Osteoblast (primary cell): ENCODE results near the gene CHTF18. TPM values are rescaled to one million over a fixed set of nuclear protein-coding genes. Genes with fewer than 3 reads are reported as not detected.

Source experiments
- DNase-seq: peaks from one replicate; pipeline ENCODE4 v3.0.0; 2011; ENCODE audit warnings: low spot score, mixed read lengths; ENCODE audit not compliant: insufficient read length; ENCODE audit errors: missing footprints
- H2AFZ ChIP-seq: 2 replicates; pipeline ENCODE4 v1.6.0; 2011; ENCODE audit warnings: mild to moderate bottlenecking, low read length
- H3K27ac ChIP-seq: 2 replicates; pipeline ENCODE4 v1.5.1; 2011; ENCODE audit warnings: mild to moderate bottlenecking, low read depth, low read length, moderate library complexity
- H3K27me3 ChIP-seq: 2 replicates; pipeline ENCODE4 v1.6.0; 2012; ENCODE audit warnings: mild to moderate bottlenecking, control low read depth, inconsistent platforms, low read length, moderate library complexity; ENCODE audit not compliant: insufficient read depth
- H3K36me3 ChIP-seq: 2 replicates; pipeline ENCODE4 v1.5.1; 2011; ENCODE audit warnings: mild to moderate bottlenecking, low read length, control low read depth, moderate library complexity; ENCODE audit not compliant: insufficient read depth
- H3K4me1 ChIP-seq: 2 replicates; pipeline ENCODE4 v1.5.1; 2011; ENCODE audit warnings: mild to moderate bottlenecking, low read length, control low read depth, moderate library complexity; ENCODE audit not compliant: insufficient read depth
- H3K4me2 ChIP-seq: 2 replicates; pipeline ENCODE4 v1.6.0; 2011; ENCODE audit warnings: mild to moderate bottlenecking, low read length; ENCODE audit not compliant: insufficient read depth
- H3K4me3 ChIP-seq: fragments of 200-600 bp; sonication (generic); 3 replicates; pipeline ENCODE4 v1.5.1; 2012; ENCODE audit warnings: mild to moderate bottlenecking, low read length, inconsistent platforms; ENCODE audit not compliant: insufficient read depth
- H3K79me2 ChIP-seq: 2 replicates; pipeline ENCODE4 v1.6.0; 2012; ENCODE audit warnings: mild to moderate bottlenecking, low read length, control low read depth, inconsistent platforms; ENCODE audit not compliant: insufficient read depth
- H3K9me3 ChIP-seq: 2 replicates; pipeline ENCODE4 v1.5.1; 2011; ENCODE audit warnings: low read depth, low read length, control low read depth
- H4K20me1 ChIP-seq: 2 replicates; pipeline ENCODE4 v1.6.0; 2012; ENCODE audit warnings: mild to moderate bottlenecking, low read length, control low read depth; ENCODE audit not compliant: insufficient read depth
- total RNA-seq: library from RNA; depleted of rRNA; stranded (reverse); fragments of >200 nt; gene quantifications from 2 replicates; pipeline ENCODE4 v1.2.3, GENCODE V29; 2012
- TF ChIP-seq, protein P1 (sequence below): IDR thresholded peaks from 2 replicates; pipeline ENCODE4 v1.5.1; 2011; ENCODE audit warnings: mild to moderate bottlenecking, low read depth, low read length, moderate library complexity; ENCODE audit errors: extremely low read depth

The CHTF18 gene
- total RNA-seq, 1 donor: 3.3 TPM

GRCh38 chr16:787321-787966 is 976 bp upstream of the CHTF18 start:
- Histone ChIP-seq H3K27me3 (no peaks in the 10 kb centered on the region), H3K4me2 (peak overlapping the region; percentile 91), H3K4me1 (peaks cover 17% of the 10 kb centered on the region), H3K36me3 (peaks cover 10% of the 10 kb centered on the region), H3K4me3 (peak overlapping the region; percentile 93), H3K79me2 (peaks cover 30% of the 10 kb centered on the region), H3K27ac (peak overlapping the region; percentile 41), H4K20me1 (peaks cover 27% of the 10 kb centered on the region), H2AFZ (peak overlapping the region; percentile 29), H3K9me3 (no peaks in the 10 kb centered on the region)
- DNase-seq: no peak
- TF ChIP-seq, protein P1, sequence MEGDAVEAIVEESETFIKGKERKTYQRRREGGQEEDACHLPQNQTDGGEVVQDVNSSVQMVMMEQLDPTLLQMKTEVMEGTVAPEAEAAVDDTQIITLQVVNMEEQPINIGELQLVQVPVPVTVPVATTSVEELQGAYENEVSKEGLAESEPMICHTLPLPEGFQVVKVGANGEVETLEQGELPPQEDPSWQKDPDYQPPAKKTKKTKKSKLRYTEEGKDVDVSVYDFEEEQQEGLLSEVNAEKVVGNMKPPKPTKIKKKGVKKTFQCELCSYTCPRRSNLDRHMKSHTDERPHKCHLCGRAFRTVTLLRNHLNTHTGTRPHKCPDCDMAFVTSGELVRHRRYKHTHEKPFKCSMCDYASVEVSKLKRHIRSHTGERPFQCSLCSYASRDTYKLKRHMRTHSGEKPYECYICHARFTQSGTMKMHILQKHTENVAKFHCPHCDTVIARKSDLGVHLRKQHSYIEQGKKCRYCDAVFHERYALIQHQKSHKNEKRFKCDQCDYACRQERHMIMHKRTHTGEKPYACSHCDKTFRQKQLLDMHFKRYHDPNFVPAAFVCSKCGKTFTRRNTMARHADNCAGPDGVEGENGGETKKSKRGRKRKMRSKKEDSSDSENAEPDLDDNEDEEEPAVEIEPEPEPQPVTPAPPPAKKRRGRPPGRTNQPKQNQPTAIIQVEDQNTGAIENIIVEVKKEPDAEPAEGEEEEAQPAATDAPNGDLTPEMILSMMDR: no peak

DNA sequence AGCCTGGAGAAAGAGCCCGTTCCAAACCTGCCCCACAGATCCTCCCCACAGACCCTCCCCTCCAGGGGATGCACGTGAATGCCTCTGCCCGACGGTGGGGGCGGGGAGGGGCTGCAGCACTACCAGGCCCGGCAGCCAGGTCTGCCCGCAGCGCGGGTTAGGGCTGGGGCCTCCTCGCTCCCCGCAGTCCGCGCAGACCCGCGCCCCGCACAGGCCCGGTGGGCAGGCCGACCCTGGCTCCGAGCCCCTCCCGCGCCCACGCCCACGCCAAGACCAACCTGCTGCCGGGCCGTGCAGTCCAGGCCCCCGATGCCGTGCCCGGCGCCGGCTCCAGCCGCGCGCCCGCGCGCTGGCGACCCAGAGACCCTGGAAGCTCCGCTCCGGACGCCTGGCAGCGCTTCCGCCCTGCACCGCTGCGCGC is 432 bp upstream of the CHTF18 start, which contains the start of gene RPUSD1:
Gene RPUSD1 (minus strand): TSS at position 404 of the 421 bp plus-strand sequence. CDS start 644 bp downstream, outside the sequence.
- peaks cover 27% of the 10 kb centered on the region for H4K20me1 ChIP-seq
- H3K79me2 ChIP-seq: peaks cover 30% of the 10 kb centered on the region
- peak within 1 kb of the TSS; percentile 81 for H2AFZ ChIP-seq
- DNase-seq: peak; percentile 95
- peak within 1 kb of the TSS; percentile 41 for H3K27ac ChIP-seq
- H3K9me3 ChIP-seq: no peaks in the 10 kb centered on the region
- H3K4me3 ChIP-seq: peak within 1 kb of the TSS; percentile 93
- peaks cover 10% of the 10 kb centered on the region for H3K36me3 ChIP-seq
- no peaks in the 10 kb centered on the region for H3K27me3 ChIP-seq
- peak within 1 kb of the TSS; percentile 91 for H3K4me2 ChIP-seq
- TF ChIP-seq, protein P1: no peak
- H3K4me1 ChIP-seq: peaks cover 17% of the 10 kb centered on the region

- H2AFZ ChIP-seq: no peak overlapping the region
- no peak overlapping the region for H3K27ac ChIP-seq
- no peaks in the 10 kb centered on the region for H3K27me3 ChIP-seq
- H3K9me3 ChIP-seq: no peaks in the 10 kb centered on the region
- H3K4me3 ChIP-seq: peak overlapping the region; percentile 83
- H4K20me1 ChIP-seq: peaks cover 27% of the 10 kb centered on the region
- TF ChIP-seq, protein P1: no peak
- no peak for DNase-seq
- peak overlapping the region; percentile 85 for H3K4me2 ChIP-seq
- H3K4me1 ChIP-seq: peaks cover 17% of the 10 kb centered on the region
- peaks cover 10% of the 10 kb centered on the region for H3K36me3 ChIP-seq
- H3K79me2 ChIP-seq: peaks cover 30% of the 10 kb centered on the region
Observed at GRCh38 chr16:789191-789850, 901 bp downstream of the CHTF18 start.

DNA sequence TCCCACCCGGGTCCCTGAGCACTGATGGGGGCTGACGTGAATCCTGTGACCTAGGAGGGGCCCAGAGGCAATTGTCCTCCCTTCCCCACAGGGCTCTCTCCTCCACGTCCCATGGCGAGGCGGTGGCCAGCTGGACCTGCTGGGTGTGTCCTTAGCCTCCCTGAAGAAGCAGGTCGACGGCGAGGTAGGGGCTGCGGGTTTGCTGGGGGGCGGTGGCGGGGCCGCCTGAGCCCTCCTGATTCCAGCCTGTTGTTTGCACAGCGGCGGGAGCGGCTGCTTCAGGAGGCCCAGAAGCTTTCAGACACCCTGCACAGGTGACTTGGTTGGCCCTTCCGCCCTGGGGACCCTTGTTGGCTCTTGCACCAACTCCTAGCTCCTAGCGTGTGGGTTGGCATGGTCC is 1.7 kb downstream of the CHTF18 start:
- H2AFZ ChIP-seq: no peak overlapping the region
- TF ChIP-seq, protein P1: no peak
- no peak for DNase-seq
- H3K27me3 ChIP-seq: no peaks in the 10 kb centered on the region
- no peak overlapping the region for H3K4me2 ChIP-seq
- peaks cover 17% of the 10 kb centered on the region for H3K4me1 ChIP-seq
- no peak overlapping the region for H3K4me3 ChIP-seq
- peaks cover 30% of the 10 kb centered on the region for H3K79me2 ChIP-seq
- H3K36me3 ChIP-seq: peaks cover 10% of the 10 kb centered on the region
- H3K27ac ChIP-seq: no peak overlapping the region
- H3K9me3 ChIP-seq: no peaks in the 10 kb centered on the region
- peaks cover 26% of the 10 kb centered on the region for H4K20me1 ChIP-seq
